Smooth muscle cell (in vitro differentiated cells): ENCODE measurements around the gene SERPINB6. TPM values are rescaled to one million over a fixed set of nuclear protein-coding genes. Genes with fewer than 3 reads are reported as not detected.
A peak's percentile ranks its signal among the peaks of the same experiment; 100 is the strongest.

Source experiments
- DNase-seq: peaks from one replicate; lab custom pipeline; 2025; ENCODE audit not compliant: unreplicated experiment; lab: John Stamatoyannopoulos, UW
- H2AFZ ChIP-seq: fragments of 200-600 bp; sonication (generic); 2 replicates; pipeline ENCODE4 v1.6.0; 2016; ENCODE audit warnings: antibody characterized with exemption, low read depth, mild to moderate bottlenecking
- H3F3A ChIP-seq: fragments of 200-600 bp; sonication (generic); 2 replicates; pipeline ENCODE4 v1.6.0; 2017; ENCODE audit warnings: antibody characterized with exemption, low read depth
- H3K27ac ChIP-seq: fragments of 200-600 bp; sonication (generic); 2 replicates; pipeline ENCODE4 v1.5.1; 2016; ENCODE audit warnings: low read depth, mild to moderate bottlenecking
- H3K27me3 ChIP-seq: fragments of 200-600 bp; sonication (generic); 2 replicates; pipeline ENCODE4 v1.6.1; 2016; ENCODE audit warnings: low read depth, mild to moderate bottlenecking
- H3K36me3 ChIP-seq: fragments of 200-600 bp; sonication (generic); 2 replicates; pipeline ENCODE4 v1.5.1; 2016; ENCODE audit warnings: low read depth
- H3K4me1 ChIP-seq: fragments of 200-600 bp; sonication (generic); 2 replicates; pipeline ENCODE4 v1.5.1; 2016; ENCODE audit warnings: low read depth
- H3K4me2 ChIP-seq: fragments of 200-600 bp; sonication (generic); 2 replicates; pipeline ENCODE4 v1.6.0; 2016; ENCODE audit warnings: mild to moderate bottlenecking
- H3K4me3 ChIP-seq: fragments of 200-600 bp; sonication (generic); 2 replicates; pipeline ENCODE4 v1.5.1; 2016; ENCODE audit warnings: mild to moderate bottlenecking
- H3K79me2 ChIP-seq: fragments of 200-600 bp; sonication (generic); 2 replicates; pipeline ENCODE4 v1.6.0; 2016; ENCODE audit warnings: low read depth, mild to moderate bottlenecking
- H3K9ac ChIP-seq: fragments of 200-600 bp; sonication (generic); 2 replicates; pipeline ENCODE4 v1.6.0; 2016; ENCODE audit warnings: low read depth
- H3K9me3 ChIP-seq: fragments of 200-600 bp; sonication (generic); replicated peaks from 2 replicates; pipeline ENCODE4 v1.5.1; 2016; ENCODE audit warnings: low read depth
- H4K20me1 ChIP-seq: fragments of 200-600 bp; sonication (generic); 2 replicates; pipeline ENCODE4 v1.6.0; 2016; ENCODE audit warnings: low read depth
- WGBS: methylation state at CpG from one replicate; pipeline ENCODE4 v1.1.7; 2016; ENCODE audit warnings: low lambda C conversion rate; 5-methylcytosine and 5-hydroxymethylcytosine counted together
- polyA plus RNA-seq: library from polyadenylated mRNA; unstranded; fragments of >200 nt; fragmentation: Nextera tagmentation; extraction: Ambion mirVana; gene quantifications from 2 replicates; pipeline ENCODE4 v1.2.1, GENCODE V29; 2016
- total RNA-seq: library from RNA; depleted of rRNA; stranded (reverse); fragments of >200 nt; gene quantifications from 2 replicates; pipeline ENCODE4 v1.2.3, GENCODE V29; 2014
- TF ChIP-seq, protein P1 (sequence below): fragments of 200-600 bp; sonication (generic); IDR thresholded peaks from 2 replicates; pipeline ENCODE4 v1.5.1; 2017; ENCODE audit warnings: borderline replicate concordance, mild to moderate bottlenecking, antibody characterized with exemption; ENCODE audit not compliant: insufficient read depth, poor library complexity, severe bottlenecking

The SERPINB6 gene
- total and polyA plus RNA-seq, 2 experiments from 2014 or later, result 67.8 to 118 TPM

DNA sequence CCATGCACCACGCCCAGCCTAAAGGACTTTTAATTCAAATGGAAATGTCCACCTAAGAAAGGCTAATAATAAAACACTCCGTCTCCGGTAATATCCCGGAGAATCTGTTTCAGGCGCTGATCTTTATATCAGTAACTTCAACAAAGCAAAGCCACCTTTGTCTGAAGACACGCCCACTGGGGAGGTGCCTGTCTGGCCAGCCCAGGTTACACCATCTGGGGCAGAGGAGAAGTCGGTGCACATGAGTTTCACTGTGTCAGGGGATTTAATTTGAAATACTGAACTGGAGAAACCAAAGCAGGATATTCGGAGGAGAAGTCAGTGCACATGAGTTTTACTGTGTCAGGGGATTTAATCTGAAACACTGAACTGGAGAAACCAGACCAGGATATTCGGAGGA, 9.4 kb downstream of the SERPINB6 start:
- Histone ChIP-seq H3K9me3 (no peaks in the 10 kb centered on the region), H3K79me2 (peaks cover 63% of the 10 kb centered on the region), H3F3A (peaks cover 5% of the 10 kb centered on the region), H2AFZ (no peak overlapping the region), H3K9ac (no peak overlapping the region), H3K36me3 (no peaks in the 10 kb centered on the region), H3K27ac (no peak overlapping the region), H3K4me3 (no peak overlapping the region), H3K4me2 (no peak overlapping the region), H4K20me1 (peaks cover 30% of the 10 kb centered on the region), H3K27me3 (no peaks in the 10 kb centered on the region), H3K4me1 (peaks cover 15% of the 10 kb centered on the region)
- TF ChIP-seq, protein P1, sequence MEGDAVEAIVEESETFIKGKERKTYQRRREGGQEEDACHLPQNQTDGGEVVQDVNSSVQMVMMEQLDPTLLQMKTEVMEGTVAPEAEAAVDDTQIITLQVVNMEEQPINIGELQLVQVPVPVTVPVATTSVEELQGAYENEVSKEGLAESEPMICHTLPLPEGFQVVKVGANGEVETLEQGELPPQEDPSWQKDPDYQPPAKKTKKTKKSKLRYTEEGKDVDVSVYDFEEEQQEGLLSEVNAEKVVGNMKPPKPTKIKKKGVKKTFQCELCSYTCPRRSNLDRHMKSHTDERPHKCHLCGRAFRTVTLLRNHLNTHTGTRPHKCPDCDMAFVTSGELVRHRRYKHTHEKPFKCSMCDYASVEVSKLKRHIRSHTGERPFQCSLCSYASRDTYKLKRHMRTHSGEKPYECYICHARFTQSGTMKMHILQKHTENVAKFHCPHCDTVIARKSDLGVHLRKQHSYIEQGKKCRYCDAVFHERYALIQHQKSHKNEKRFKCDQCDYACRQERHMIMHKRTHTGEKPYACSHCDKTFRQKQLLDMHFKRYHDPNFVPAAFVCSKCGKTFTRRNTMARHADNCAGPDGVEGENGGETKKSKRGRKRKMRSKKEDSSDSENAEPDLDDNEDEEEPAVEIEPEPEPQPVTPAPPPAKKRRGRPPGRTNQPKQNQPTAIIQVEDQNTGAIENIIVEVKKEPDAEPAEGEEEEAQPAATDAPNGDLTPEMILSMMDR, result no peak
- DNase-seq, result no peak
- WGBS, result 85% methylated on average over 9 of the region's 9 CpGs

DNA sequence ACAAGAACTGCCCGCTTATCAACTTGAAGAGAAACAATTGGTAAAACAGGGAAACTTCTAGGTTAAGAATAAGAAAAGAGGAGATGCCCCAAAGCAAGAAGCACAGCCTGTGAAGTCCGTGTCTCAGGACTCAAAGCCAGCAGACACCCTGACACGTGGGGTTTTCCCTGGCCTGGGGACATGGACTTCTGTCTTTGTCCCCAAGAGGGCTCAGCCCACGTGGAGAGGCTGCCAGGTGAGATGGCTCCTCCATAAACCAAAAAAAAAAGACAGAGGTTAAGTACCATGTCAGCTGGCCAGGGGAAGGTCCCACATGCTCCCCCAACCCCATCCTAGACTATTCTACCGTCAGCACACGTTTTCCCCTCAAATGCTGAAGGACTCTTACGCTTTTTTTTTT, 9.9 kb downstream of the SERPINB6 start:
- Histone ChIP-seq H3K27ac (peak overlapping the region; percentile 67), H3K9ac (no peak overlapping the region), H3K27me3 (no peaks in the 10 kb centered on the region), H3K36me3 (no peaks in the 10 kb centered on the region), H3K79me2 (peaks cover 58% of the 10 kb centered on the region), H3K4me3 (no peak overlapping the region), H3F3A (peaks cover 5% of the 10 kb centered on the region), H3K4me2 (no peak overlapping the region), H3K9me3 (no peaks in the 10 kb centered on the region), H3K4me1 (peaks cover 15% of the 10 kb centered on the region), H2AFZ (no peak overlapping the region), H4K20me1 (peaks cover 25% of the 10 kb centered on the region)
- WGBS, result 89% methylated on average over 7 of the region's 7 CpGs
- TF ChIP-seq, protein P1, result no peak
- no peak for DNase-seq

DNA sequence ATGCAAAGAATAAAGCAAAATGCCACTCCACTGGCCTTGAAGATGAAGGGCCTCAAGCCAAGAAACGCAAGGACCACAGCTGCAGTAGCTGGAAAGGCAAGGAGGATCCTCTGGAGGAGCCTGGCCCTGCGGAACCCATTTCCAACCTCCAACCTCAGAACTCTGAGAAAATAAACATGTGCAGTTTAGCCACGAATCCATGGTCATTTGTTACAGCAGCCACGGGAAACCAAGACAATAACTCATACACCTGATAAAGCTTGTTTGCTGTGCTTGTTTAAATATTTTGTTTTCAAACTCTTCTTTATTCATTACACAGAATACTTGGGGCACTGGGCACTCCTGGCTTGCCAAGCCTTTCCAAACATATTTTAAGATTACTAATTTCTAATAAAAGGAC, 10.4 kb downstream of the SERPINB6 start:
- Histone ChIP-seq H3K36me3 (no peaks in the 10 kb centered on the region), H3K4me3 (no peak overlapping the region), H4K20me1 (peaks cover 24% of the 10 kb centered on the region), H3K9me3 (no peaks in the 10 kb centered on the region), H3K4me1 (peaks cover 15% of the 10 kb centered on the region), H3K79me2 (peaks cover 52% of the 10 kb centered on the region), H3F3A (peaks cover 5% of the 10 kb centered on the region), H3K4me2 (no peak overlapping the region), H3K9ac (no peak overlapping the region), H3K27me3 (no peaks in the 10 kb centered on the region), H2AFZ (no peak overlapping the region), H3K27ac (peak overlapping the region; percentile 67)
- 87% methylated on average over 4 of the region's 4 CpGs for WGBS
- DNase-seq, result no peak
- TF ChIP-seq, protein P1, result no peak
